Uterus (tissue), 4 donors: Measurements from ENCODE around the gene SLC66A2. TPM values are rescaled to one million over a fixed set of nuclear protein-coding genes. Genes with fewer than 3 reads are reported as not detected.

Experiments used
- DNase-seq, 2 donors: peaks; one replicate each; pipeline ENCODE4 v3.0.0-alpha.2; 2019 to 2020
- H3K27ac ChIP-seq, 2 donors: fragments of 200-600 bp; sonication (generic); 1 replicate in 1 of 2; 2 replicates in 1 of 2; pipeline ENCODE4 v1.5.1; 2016 to 2018
- H3K27me3 ChIP-seq, 2 donors: fragments of 200-600 bp; sonication (generic); one replicate each; pipeline ENCODE4 v1.5.1; 2018 to 2019; ENCODE audit warnings: control low read depth in 1 of 2
- H3K36me3 ChIP-seq, 2 donors: fragments of 200-600 bp; sonication (generic); one replicate each; pipeline ENCODE4 v1.5.1; 2019; ENCODE audit warnings: control low read depth in 1 of 2
- H3K4me1 ChIP-seq, 2 donors: fragments of 200-600 bp; sonication (generic); one replicate each; pipeline ENCODE4 v1.5.1; 2018 to 2019; ENCODE audit warnings: control low read depth in 1 of 2
- H3K4me3 ChIP-seq, 2 donors: fragments of 200-600 bp; sonication (generic); 1 replicate in 1 of 2; 2 replicates in 1 of 2; pipeline ENCODE4 v1.5.1; 2018 to 2019; ENCODE audit warnings: mild to moderate bottlenecking in 1 of 2
- H3K9me3 ChIP-seq, 2 donors: fragments of 200-600 bp; sonication (generic); one replicate each; pipeline ENCODE4 v1.5.1; 2019; ENCODE audit warnings: control low read depth in 1 of 2
- POLR2A ChIP-seq, 2 donors: fragments of 450-650 bp; IDR thresholded peaks; one replicate each; pipeline ENCODE4 v1.6.1; 2016; ENCODE audit warnings: antibody characterized with exemption in 2 of 2, mild to moderate bottlenecking in 1 of 2, moderate library complexity in 1 of 2
- intact Hi-C: fragments of 100-400 bp; cut with DNase I; formaldehyde crosslinking; loops from one replicate; pipeline ENCODE4 v1.15.1; 2023; ENCODE audit warnings: low total_unique reads
- total RNA-seq, 4 donors: library from RNA; depleted of rRNA in 3 of 4; stranded (reverse); fragments of >200 nt in 3 of 4; gene quantifications; one replicate each; pipeline versions ENCODE4 v1.1.0 to v1.2.4, GENCODE V29; 2014 to 2023
- TF ChIP-seq, protein P1 (sequence below), 4 experiments: fragments of 200-600 bp in 2 of 4; fragments of 450-650 bp in 2 of 4; sonication (generic) in 2 of 4; IDR thresholded peaks; one replicate each; pipeline ENCODE4 v1.5.1; 2016 to 2019; ENCODE audit warnings: antibody characterized with exemption in 4 of 4, mild to moderate bottlenecking in 2 of 4, moderate library complexity in 1 of 4
- donor health status: DM: yes; HTN: yes; CAD: no.

The SLC66A2 gene
- total RNA-seq, 4 donors from 2014 or later = 20.3 to 42.5 (median 32.5) TPM

GRCh38 chr18:79947054-79947755 is 4.2 kb downstream of the SLC66A2 start:
- no peak overlapping the region for H3K4me3 ChIP-seq
- peaks cover 0 to 10% of the 10 kb centered on the region in 2 donors for H3K4me1 ChIP-seq
- intact Hi-C loops = no loop called here
- H3K36me3 ChIP-seq = no peaks in the 10 kb centered on the region
- no peak for DNase-seq
- H3K9me3 ChIP-seq = no peaks in the 10 kb centered on the region
- no peak overlapping the region for H3K27ac ChIP-seq
- TF ChIP-seq, protein P1, sequence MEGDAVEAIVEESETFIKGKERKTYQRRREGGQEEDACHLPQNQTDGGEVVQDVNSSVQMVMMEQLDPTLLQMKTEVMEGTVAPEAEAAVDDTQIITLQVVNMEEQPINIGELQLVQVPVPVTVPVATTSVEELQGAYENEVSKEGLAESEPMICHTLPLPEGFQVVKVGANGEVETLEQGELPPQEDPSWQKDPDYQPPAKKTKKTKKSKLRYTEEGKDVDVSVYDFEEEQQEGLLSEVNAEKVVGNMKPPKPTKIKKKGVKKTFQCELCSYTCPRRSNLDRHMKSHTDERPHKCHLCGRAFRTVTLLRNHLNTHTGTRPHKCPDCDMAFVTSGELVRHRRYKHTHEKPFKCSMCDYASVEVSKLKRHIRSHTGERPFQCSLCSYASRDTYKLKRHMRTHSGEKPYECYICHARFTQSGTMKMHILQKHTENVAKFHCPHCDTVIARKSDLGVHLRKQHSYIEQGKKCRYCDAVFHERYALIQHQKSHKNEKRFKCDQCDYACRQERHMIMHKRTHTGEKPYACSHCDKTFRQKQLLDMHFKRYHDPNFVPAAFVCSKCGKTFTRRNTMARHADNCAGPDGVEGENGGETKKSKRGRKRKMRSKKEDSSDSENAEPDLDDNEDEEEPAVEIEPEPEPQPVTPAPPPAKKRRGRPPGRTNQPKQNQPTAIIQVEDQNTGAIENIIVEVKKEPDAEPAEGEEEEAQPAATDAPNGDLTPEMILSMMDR (IDR thresholded peaks at IDR 0.05) = no peak
- TF ChIP-seq POLR2A (IDR thresholded peaks at IDR 0.05) = no peak
- H3K27me3 ChIP-seq = no peaks in the 10 kb centered on the region

GRCh38 chr18:79945118-79946042 is 6.1 kb downstream of the SLC66A2 start:
- H3K9me3 ChIP-seq = no peaks in the 10 kb centered on the region
- H3K36me3 ChIP-seq = no peaks in the 10 kb centered on the region
- no peak for DNase-seq
- peaks cover 0 to 8% of the 10 kb centered on the region in 2 donors for H3K4me1 ChIP-seq
- H3K27me3 ChIP-seq = no peaks in the 10 kb centered on the region
- no peak overlapping the region for H3K27ac ChIP-seq
- TF ChIP-seq, protein P1 (IDR thresholded peaks at IDR 0.05) = no peak
- TF ChIP-seq POLR2A (IDR thresholded peaks at IDR 0.05) = no peak
- no peak overlapping the region for H3K4me3 ChIP-seq
- intact Hi-C loops = no loop called here

DNA sequence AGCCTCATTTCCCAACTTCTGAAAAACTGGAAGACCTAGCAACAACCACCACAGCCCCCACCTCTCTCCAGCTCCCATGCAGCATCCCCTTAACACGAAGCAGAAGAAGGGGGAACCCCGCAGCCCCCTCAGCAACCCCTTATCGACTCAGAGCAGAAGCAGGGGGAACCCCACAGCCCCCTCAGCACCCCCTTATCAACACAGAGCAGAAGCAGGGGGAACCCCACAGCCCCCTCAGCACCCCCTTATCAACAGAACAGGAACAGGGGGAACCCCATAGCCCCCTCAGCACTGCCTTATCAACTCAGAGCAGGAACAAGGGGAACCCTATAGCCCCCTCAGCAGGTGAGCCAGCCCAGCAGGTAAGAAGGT is 6.7 kb downstream of the SLC66A2 start:
- intact Hi-C loops = no loop called here
- Histone ChIP-seq H3K9me3 (no peaks in the 10 kb centered on the region), H3K27ac (no peak overlapping the region), H3K36me3 (no peaks in the 10 kb centered on the region), H3K4me3 (no peak overlapping the region), H3K4me1 (peaks cover 0 to 4% of the 10 kb centered on the region in 2 donors), H3K27me3 (no peaks in the 10 kb centered on the region)
- DNase-seq = no peak
- TF ChIP-seq, protein P1 (IDR thresholded peaks at IDR 0.05) = no peak
- no peak for TF ChIP-seq POLR2A (IDR thresholded peaks at IDR 0.05)

DNA sequence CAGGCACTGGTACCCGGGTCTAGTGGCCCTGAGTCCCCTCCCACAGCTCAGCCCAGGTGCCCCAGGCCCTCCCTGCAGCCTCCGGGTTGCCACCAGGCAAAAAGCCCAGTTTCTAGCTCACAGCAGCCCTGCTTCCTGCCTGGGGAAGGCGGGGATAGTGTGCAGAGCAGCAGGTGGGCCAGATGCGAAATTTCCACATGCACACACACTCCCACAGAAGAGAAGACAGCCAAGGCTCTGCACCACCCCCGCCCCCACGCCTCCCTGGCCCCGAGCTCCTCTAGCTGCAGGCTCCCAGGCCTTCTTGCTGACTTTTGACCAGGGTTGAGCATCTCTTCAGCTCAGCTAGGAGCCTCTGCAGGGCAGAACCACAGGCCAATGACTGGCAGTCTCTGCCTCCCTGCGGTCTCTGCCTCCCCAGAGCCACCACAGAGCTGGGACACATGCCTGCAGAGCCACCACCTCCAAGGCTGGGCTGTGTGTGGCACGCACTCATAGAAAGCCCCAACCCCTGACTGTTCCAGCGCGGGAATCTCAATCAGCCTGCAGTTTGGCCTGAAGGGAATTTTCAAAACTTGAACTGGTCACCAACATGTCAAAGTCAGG is 7.2 kb downstream of the SLC66A2 start:
- Histone ChIP-seq H3K9me3 (no peaks in the 10 kb centered on the region), H3K4me3 (no peak overlapping the region), H3K27ac (no peak overlapping the region), H3K4me1 (no peaks in the 10 kb centered on the region), H3K27me3 (no peaks in the 10 kb centered on the region), H3K36me3 (no peaks in the 10 kb centered on the region)
- intact Hi-C loops = no loop called here
- no peak for TF ChIP-seq POLR2A (IDR thresholded peaks at IDR 0.05)
- DNase-seq = peak in 1 of 2 donors; percentile 65

GRCh38 chr18:79943608-79944125 is 7.8 kb downstream of the SLC66A2 start:
- Histone ChIP-seq H3K27me3 (no peaks in the 10 kb centered on the region), H3K27ac (no peak overlapping the region), H3K4me1 (no peaks in the 10 kb centered on the region), H3K9me3 (no peaks in the 10 kb centered on the region), H3K36me3 (no peaks in the 10 kb centered on the region), H3K4me3 (no peak overlapping the region)
- DNase-seq = no peak
- TF ChIP-seq POLR2A (IDR thresholded peaks at IDR 0.05) = no peak
- TF ChIP-seq, protein P1 (IDR thresholded peaks at IDR 0.05) = no peak
- intact Hi-C loops = no loop called here
